SH-SY5Y (cell line): ENCODE measurements around the gene LTBP4.

ENCODE experiments used
- GATA2 ChIP-seq: IDR thresholded peaks from 2 replicates; pipeline ENCODE4 v1.6.1; 2011; ENCODE audit warnings: mild to moderate bottlenecking, low read depth, low read length
- GATA3 ChIP-seq: IDR thresholded peaks from 2 replicates; pipeline ENCODE4 v1.6.1; 2011; ENCODE audit warnings: low read depth, mild to moderate bottlenecking, low read length, moderate library complexity

GRCh38 chr19:40580619-40581018, 20.6 kb upstream of the LTBP4 start:
- TF ChIP-seq GATA3 (no peak), GATA2 (no peak)
